Mesothelial cell of epicardium (in vitro differentiated cells): ENCODE results near the gene PNPLA1. TPM values are rescaled to one million over a fixed set of nuclear protein-coding genes. Genes with fewer than 3 reads are reported as not detected.
"Not testable (repeated sequence)": the region's sequence is repeated elsewhere in the genome, so short reads cannot be mapped to it uniquely, and the experiment has no call there.

Experiments used
- DNase-seq, 2 experiments: peaks; one replicate each; pipeline ENCODE4 v3.0.0; 2021; ENCODE audit warnings: low spot score in 2 of 2; ENCODE audit not compliant: unreplicated experiment in 2 of 2
- H3K27ac Mint-ChIP-seq: 2 replicates; pipeline ENCODE4 v1.8.0; 2021; ENCODE audit warnings: mixed read lengths
- H3K27me3 Mint-ChIP-seq: 2 replicates; pipeline ENCODE4 v1.8.0; 2021; ENCODE audit warnings: low read depth, mixed read lengths
- H3K36me3 Mint-ChIP-seq: 2 replicates; pipeline ENCODE4 v1.8.0; 2021; ENCODE audit warnings: mixed read lengths
- H3K4me1 Mint-ChIP-seq: 2 replicates; pipeline ENCODE4 v1.8.0; 2021; ENCODE audit warnings: mixed read lengths
- H3K4me3 Mint-ChIP-seq: 2 replicates; pipeline ENCODE4 v1.8.0; 2021; ENCODE audit warnings: mild to moderate bottlenecking, moderate library complexity, mixed read lengths
- H3K9me3 Mint-ChIP-seq: 2 replicates; pipeline ENCODE4 v1.8.0; 2021; ENCODE audit warnings: mixed read lengths
- CTCF ChIP-seq: fragments of 200-600 bp; sonication (generic); IDR thresholded peaks from one replicate; pipeline ENCODE4 v1.5.0; 2021; ENCODE audit warnings: antibody characterized with exemption; ENCODE audit not compliant: unreplicated experiment
- total RNA-seq: library from RNA; stranded (reverse); gene quantifications from 3 replicates; pipeline ENCODE4 v1.2.1, GENCODE V29; 2021

Gene PNPLA1
- total RNA-seq, 1 donor from 2014 or later: not detected

DNA sequence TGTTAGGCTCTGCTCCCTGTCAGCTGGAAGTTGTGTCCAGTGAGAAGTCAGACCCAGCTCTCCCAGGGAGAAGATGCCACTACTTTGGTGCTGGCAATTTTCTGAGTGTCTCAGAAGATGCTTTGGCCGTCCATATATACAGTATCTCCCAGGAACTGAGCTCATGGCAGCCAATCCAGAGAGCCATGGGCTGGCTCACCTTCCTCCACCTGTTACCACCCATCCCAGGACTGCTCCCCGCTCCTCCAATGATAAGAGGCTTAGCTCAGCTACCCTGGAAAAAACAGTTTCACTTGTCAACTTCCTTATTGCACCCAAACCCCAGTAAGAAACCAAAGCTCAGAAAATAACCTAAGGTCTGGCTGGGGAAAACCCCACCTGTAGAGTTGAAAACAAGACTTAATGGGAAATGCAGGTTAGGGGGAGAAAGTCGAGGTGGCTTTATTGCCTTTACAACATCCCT, 67.0 kb downstream of the PNPLA1 start, which contains the start of gene BNIP5:
Gene BNIP5 (minus strand): TSS at position 110 of the 463 bp plus-strand sequence. CDS start 6,198 bp downstream, outside the sequence.
- Mint-ChIP-seq H3K9me3 (no peaks in the 10 kb centered on the region), H3K27me3 (peaks cover 48% of the 10 kb centered on the region), H3K27ac (no peak within 1 kb of the TSS), H3K4me1 (peaks cover 26% of the 10 kb centered on the region), H3K36me3 (no peaks in the 10 kb centered on the region), H3K4me3 (no peak within 1 kb of the TSS)
- DNase-seq: no peak
- no peak for TF ChIP-seq CTCF

DNA sequence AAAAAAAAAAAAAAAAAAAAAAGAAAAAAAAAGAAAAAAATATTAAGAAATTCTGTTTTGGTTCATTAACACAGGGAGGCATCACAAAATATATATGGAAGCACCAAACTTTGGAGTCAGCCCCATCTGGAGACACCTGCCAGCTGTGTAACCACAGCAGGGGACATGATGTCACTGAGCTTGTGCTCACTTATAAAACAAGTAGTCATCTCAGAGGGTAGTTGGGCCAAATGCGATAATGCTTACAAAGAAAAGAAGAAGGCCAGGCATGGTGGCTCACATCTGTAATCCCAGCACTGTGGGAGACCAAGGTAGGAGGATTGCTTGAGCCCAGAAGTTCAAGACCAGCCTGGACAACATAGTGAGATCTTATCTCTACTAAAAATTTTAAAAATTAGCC, 68.0 kb downstream of the PNPLA1 start:
- H3K9me3 Mint-ChIP-seq: no peaks in the 10 kb centered on the region
- no peak for TF ChIP-seq CTCF
- H3K27ac Mint-ChIP-seq: no peak overlapping the region
- peaks cover 51% of the 10 kb centered on the region for H3K27me3 Mint-ChIP-seq
- H3K4me1 Mint-ChIP-seq: peaks cover 26% of the 10 kb centered on the region
- DNase-seq: no peak
- H3K36me3 Mint-ChIP-seq: no peaks in the 10 kb centered on the region
- H3K4me3 Mint-ChIP-seq: no peak overlapping the region

DNA sequence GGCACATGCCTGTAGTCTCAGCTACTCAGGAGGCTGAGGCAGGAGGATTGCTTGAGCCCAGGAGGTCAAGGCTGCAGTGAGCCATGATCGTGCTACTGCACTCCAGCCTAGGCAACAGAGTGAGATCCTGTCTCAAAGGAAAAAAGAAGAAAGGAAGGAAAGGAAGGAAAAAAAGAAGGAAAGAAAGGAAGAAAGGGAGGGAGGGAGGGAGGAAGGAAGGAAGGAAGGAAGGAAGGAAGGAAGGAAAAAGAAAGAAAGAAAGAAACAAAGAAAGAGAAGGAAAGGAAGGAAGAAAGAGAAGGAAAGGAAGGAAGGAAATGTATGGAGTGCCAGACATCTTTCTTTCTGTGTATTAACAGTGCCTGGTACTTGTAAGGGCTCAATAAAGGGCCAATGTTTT, 68.4 kb downstream of the PNPLA1 start:
- H3K4me3 Mint-ChIP-seq, H3K9me3 Mint-ChIP-seq, DNase-seq, H3K27ac Mint-ChIP-seq, H3K36me3 Mint-ChIP-seq: not testable (repeated sequence)
- peaks cover 48% of the 10 kb centered on the region for H3K27me3 Mint-ChIP-seq
- peaks cover 23% of the 10 kb centered on the region for H3K4me1 Mint-ChIP-seq

DNA sequence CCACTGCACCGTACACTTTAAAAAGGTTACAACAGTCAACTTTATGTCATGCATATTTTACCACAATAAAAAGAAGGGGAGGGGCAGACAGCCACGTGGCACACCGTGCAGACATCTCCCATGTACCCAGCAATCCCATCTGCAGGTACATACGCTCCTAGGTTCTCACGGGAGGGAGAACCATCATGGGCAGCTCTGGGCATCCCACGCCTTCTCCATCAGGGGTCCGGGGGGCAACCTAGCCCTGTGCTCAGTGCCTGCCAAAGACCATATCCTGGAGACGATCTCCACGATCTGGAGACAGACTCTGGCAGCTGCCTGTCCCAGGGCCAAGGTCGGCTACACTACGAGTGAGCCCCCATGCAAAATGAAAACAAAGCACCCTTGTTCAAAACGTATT, 69.3 kb downstream of the PNPLA1 start:
- Mint-ChIP-seq H3K27ac (no peak overlapping the region), H3K9me3 (no peaks in the 10 kb centered on the region), H3K4me3 (no peak overlapping the region), H3K27me3 (peaks cover 45% of the 10 kb centered on the region), H3K4me1 (peaks cover 14% of the 10 kb centered on the region), H3K36me3 (no peaks in the 10 kb centered on the region)
- no peak for TF ChIP-seq CTCF
- DNase-seq: no peak

DNA sequence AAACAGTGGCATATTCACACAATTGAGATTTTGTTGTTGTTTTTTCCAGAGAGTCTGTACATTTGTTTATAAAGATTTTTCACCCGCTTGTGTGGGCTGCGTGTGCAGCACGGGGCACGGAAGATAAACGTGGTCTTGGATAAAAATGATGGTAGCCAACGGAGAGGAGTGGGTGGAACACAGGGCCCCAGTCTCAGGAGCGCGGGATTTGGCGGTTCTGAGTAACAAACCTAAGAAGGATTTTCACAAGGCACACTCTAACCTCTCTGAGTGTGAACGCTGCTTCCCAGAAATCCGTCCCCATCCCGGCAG, 70.4 kb downstream of the PNPLA1 start:
- TF ChIP-seq CTCF: no peak
- H3K4me3 Mint-ChIP-seq: no peak overlapping the region
- peaks cover 5% of the 10 kb centered on the region for H3K4me1 Mint-ChIP-seq
- H3K9me3 Mint-ChIP-seq: no peaks in the 10 kb centered on the region
- peaks cover 36% of the 10 kb centered on the region for H3K27me3 Mint-ChIP-seq
- no peaks in the 10 kb centered on the region for H3K36me3 Mint-ChIP-seq
- no peak for DNase-seq
- H3K27ac Mint-ChIP-seq: no peak overlapping the region

DNA sequence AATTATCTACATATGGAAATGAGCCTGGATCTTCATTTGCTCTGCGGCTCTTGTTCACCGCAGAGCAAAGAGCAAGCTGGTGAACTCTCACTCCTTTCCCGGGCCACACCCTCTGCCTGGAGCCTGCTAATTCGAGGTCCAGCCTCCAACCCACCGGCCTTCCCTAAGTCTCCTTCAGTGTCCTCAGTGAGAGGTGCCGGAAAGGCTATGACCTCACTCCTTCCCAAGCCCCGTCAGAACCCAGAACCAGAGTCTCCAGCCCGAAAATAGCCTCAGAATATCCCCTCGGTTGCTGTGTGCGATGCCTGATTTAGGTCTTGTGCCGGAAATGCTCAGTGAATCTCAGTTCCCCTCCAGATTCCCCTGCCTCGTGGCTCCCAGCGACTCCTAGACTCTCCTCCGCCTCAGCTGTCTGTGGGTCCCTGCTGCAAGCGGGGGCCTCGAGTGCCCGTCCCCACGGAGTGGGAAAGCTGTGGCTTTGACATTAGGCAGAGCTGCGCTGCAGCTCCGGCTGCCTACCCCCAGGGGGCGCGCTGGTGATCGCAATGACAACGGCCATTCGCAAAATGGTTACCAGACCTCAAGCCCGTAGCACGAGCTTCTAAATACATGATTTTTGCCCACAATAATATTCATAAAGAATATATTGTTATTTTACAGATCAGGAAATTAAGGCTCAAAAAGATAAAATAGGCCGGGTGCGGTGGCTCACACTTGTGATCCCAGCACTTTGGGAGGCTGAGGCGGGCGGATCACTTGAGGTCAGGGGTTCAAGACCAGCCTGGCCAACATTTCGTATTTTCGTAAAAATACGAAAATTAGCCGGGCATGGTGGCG, 71.0 kb downstream of the PNPLA1 start:
- peak overlapping the region; percentile 59 for H3K4me3 Mint-ChIP-seq

More for the DNA sequence above, 71.0 kb downstream of the PNPLA1 start:
- no peaks in the 10 kb centered on the region for H3K9me3 Mint-ChIP-seq
- peaks cover 5% of the 10 kb centered on the region for H3K4me1 Mint-ChIP-seq
- peak; percentile 97 for TF ChIP-seq CTCF
- peak; percentile 59 to 85 for DNase-seq
- peak overlapping the region; percentile 55 for H3K27ac Mint-ChIP-seq
- H3K36me3 Mint-ChIP-seq: no peaks in the 10 kb centered on the region
- H3K27me3 Mint-ChIP-seq: peaks cover 31% of the 10 kb centered on the region
